Esophagus squamous epithelium (tissue), 5 donors: Measurements from ENCODE around the gene SLC27A2. TPM values are rescaled to one million over a fixed set of nuclear protein-coding genes. Genes with fewer than 3 reads are reported as not detected.

Experiments used
- DNase-seq: peaks from one replicate; lab custom pipeline; 2025; lab: John Stamatoyannopoulos, UW
- H3K27ac ChIP-seq, 4 donors: fragments of 200-600 bp; sonication (generic); one replicate each; pipeline ENCODE4 v1.5.1; 2016 to 2019; ENCODE audit warnings: mild to moderate bottlenecking in 1 of 4
- H3K27me3 ChIP-seq, 4 donors: fragments of 200-600 bp; sonication (generic); 1 replicate in 3 of 4; 2 replicates in 1 of 4; pipeline versions ENCODE4 v1.5.1 to v1.6.0; 2017 to 2021; ENCODE audit warnings: antibody characterized with exemption in 1 of 4
- H3K36me3 ChIP-seq, 3 donors: fragments of 200-600 bp; sonication (generic); one replicate each; pipeline ENCODE4 v1.5.1; 2016 to 2019
- H3K4me1 ChIP-seq, 3 donors: fragments of 200-600 bp; sonication (generic); one replicate each; pipeline ENCODE4 v1.5.1; 2017 to 2019
- H3K4me3 ChIP-seq, 4 donors: fragments of 200-600 bp; sonication (generic); 1 replicate in 3 of 4; 2 replicates in 1 of 4; pipeline ENCODE4 v1.5.1; 2016 to 2019; ENCODE audit warnings: mild to moderate bottlenecking in 2 of 4, moderate library complexity in 1 of 4
- H3K9me3 ChIP-seq, 3 donors: fragments of 200-600 bp; sonication (generic); one replicate each; pipeline ENCODE4 v1.5.1; 2016 to 2019
- CTCF ChIP-seq, 6 experiments: fragments of 450-650 bp in 4 of 6; fragments of 200-600 bp in 2 of 6; sonication (generic) in 2 of 6; IDR thresholded peaks; one replicate each; pipeline ENCODE4 v1.5.1; 2016 to 2019; ENCODE audit warnings: antibody characterized with exemption in 6 of 6, mild to moderate bottlenecking in 4 of 6, moderate library complexity in 4 of 6
- POLR2A ChIP-seq, 4 donors: fragments of 450-650 bp; IDR thresholded peaks; one replicate each; pipeline ENCODE4 v1.6.1; 2017; ENCODE audit warnings: antibody characterized with exemption in 4 of 4, mild to moderate bottlenecking in 4 of 4, moderate library complexity in 3 of 4
- WGBS, 2 donors: methylation state at CpG; one replicate each; pipeline ENCODE4 v1.1.5; 2018; 5-methylcytosine and 5-hydroxymethylcytosine counted together
- intact Hi-C: fragments of 100-400 bp; cut with DNase I; formaldehyde crosslinking; loops from one replicate; pipeline ENCODE4 v1.15.0; 2022
- total RNA-seq, 4 donors: library from RNA; depleted of rRNA; stranded (reverse); fragments of >200 nt; gene quantifications; one replicate each; pipeline ENCODE4 v1.1.0, GENCODE V29; 2016
- donor health status: DM: yes; HTN: yes; CAD: no.

SLC27A2 gene
- total RNA-seq, 4 donors from 2014 or later: 2.2 to 9.4 (median 3.8) TPM

DNA sequence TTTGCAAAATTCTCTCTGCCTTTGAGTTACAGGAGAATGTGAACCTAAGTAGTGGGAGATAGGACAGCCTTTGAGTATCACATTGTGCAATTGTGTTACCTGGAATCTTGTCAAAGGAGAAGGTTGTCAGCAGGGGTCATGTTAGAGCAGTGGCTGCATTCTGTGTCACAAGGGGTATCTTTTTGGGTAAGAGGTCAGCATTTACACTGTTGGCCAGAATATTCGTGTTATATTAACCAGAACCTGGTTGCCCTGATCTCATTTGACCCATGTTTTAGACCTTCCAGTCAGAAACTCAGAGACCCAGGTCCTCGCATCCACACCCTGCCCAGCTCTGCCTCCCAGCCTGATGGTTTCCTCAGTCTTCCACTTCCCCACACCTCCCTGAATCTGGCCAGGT, 56.3 kb downstream of the SLC27A2 start:
- intact Hi-C loops: no loop called here
- H3K27me3 ChIP-seq: no peaks in the 10 kb centered on the region
- peaks cover 0 to 4% (median 0%) of the 10 kb centered on the region in 3 donors for H3K4me1 ChIP-seq
- no peak for TF ChIP-seq CTCF (IDR thresholded peaks at IDR 0.05)
- TF ChIP-seq POLR2A (IDR thresholded peaks at IDR 0.05): no peak
- H3K36me3 ChIP-seq: no peaks in the 10 kb centered on the region
- no peak overlapping the region for H3K4me3 ChIP-seq
- H3K9me3 ChIP-seq: no peaks in the 10 kb centered on the region
- DNase-seq: no peak
- no peak overlapping the region for H3K27ac ChIP-seq
- WGBS, 2 donors: 80 to 86% methylated on average over 2 of the region's 2 CpGs

DNA sequence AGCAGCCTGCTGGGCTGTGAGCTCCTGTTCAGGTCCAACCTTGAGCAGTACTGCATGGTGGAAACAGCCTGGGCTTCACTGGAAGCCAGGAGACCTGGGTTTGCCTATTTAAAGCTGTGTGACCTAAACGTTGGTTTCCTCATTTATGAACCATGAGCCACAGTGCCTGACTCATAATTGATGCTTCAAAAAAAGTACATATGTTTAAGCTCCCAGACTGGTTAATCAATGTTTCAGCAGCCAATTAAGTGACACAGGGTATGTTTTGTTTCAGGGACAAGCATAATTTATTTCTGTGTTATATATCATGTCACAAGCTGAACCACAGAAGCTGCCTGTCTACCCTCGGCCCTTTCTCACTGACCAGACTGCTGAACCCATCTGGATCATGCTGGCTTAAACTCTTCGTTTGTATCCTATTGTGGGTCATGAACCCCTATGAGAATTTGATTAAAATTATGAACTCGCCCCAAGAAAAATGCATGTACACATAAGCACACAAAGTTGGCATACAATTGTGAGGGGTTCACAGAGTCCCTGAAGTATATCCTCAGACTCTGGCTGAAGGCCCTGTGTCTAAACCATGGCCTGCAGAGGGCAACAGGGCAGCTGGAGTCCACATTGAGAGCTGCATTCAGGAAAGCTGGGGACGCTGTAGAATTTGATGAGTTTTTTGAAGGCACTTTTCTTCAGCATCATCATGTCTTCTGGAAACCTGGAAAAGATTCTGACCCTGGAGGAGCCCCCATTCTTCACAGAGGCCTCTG, 59.9 kb downstream of the SLC27A2 start:
- Histone ChIP-seq H3K27me3 (no peaks in the 10 kb centered on the region), H3K9me3 (no peaks in the 10 kb centered on the region), H3K4me3 (no peak overlapping the region), H3K36me3 (no peaks in the 10 kb centered on the region), H3K4me1 (peaks cover 0 to 4% (median 0%) of the 10 kb centered on the region in 3 donors), H3K27ac (no peak overlapping the region)
- intact Hi-C loops: no loop called here
- WGBS, 2 donors: 63 to 76% methylated on average over 4 to 5 of the region's 5 CpGs
- DNase-seq: no peak
- TF ChIP-seq CTCF (IDR thresholded peaks at IDR 0.05) (no peak), POLR2A (IDR thresholded peaks at IDR 0.05) (no peak)

- intact Hi-C loops: no loop called here
These were observed 62.2 kb downstream of the SLC27A2 start for GRCh38 chr15:50244153-50244552.

GRCh38 chr15:50244959-50245624, 63.1 kb downstream of the SLC27A2 start:
- no peak overlapping the region for H3K27ac ChIP-seq
- no peak overlapping the region for H3K4me3 ChIP-seq
- no peaks in the 10 kb centered on the region for H3K27me3 ChIP-seq
- intact Hi-C loops: no loop called here
- peaks cover 10 to 20% (median 10%) of the 10 kb centered on the region in 3 donors for H3K4me1 ChIP-seq
- WGBS, 2 donors: 83 to 100% methylated on average over 2 of the region's 2 CpGs
- no peaks in the 10 kb centered on the region for H3K36me3 ChIP-seq
- no peak for DNase-seq
- TF ChIP-seq POLR2A (IDR thresholded peaks at IDR 0.05): no peak
- no peak for TF ChIP-seq CTCF (IDR thresholded peaks at IDR 0.05)
- no peaks in the 10 kb centered on the region for H3K9me3 ChIP-seq

More at GRCh38 chr15:50244153-50244552, 62.2 kb downstream of the SLC27A2 start:
- WGBS, 2 donors: 93 to 100% methylated on average over 1 of the region's 1 CpG
- TF ChIP-seq POLR2A (IDR thresholded peaks at IDR 0.05): no peak
- no peak for TF ChIP-seq CTCF (IDR thresholded peaks at IDR 0.05)
- H3K36me3 ChIP-seq: no peaks in the 10 kb centered on the region
- H3K4me3 ChIP-seq: no peak overlapping the region
- H3K4me1 ChIP-seq: peaks cover 10 to 20% (median 10%) of the 10 kb centered on the region in 3 donors
- no peaks in the 10 kb centered on the region for H3K9me3 ChIP-seq
- no peak for DNase-seq
- H3K27me3 ChIP-seq: no peaks in the 10 kb centered on the region
- H3K27ac ChIP-seq: no peak overlapping the region

DNA sequence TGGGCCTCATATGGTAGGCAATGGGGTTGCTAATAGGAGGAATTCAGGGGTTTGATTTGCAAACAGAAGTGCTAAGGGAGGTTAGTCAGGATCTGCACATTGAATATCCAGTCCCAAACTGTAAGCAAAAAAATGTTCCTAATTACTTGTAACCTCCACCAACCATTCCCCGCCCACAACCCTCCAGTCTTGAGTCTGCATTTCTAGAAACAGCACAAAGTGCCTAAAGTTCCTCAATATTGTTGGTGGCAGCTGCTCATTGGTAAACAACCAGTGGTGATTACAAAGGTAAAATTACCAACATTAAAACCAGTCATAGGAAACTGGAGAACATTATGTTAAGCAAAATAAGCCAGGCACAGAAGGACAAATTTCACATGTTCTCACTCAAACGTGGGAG, 64.6 kb downstream of the SLC27A2 start:
- no peak overlapping the region for H3K27ac ChIP-seq
- intact Hi-C loops: no loop called here
- H3K9me3 ChIP-seq: no peaks in the 10 kb centered on the region
- no peaks in the 10 kb centered on the region for H3K27me3 ChIP-seq
- DNase-seq: no peak
- H3K4me1 ChIP-seq: peaks cover 10 to 20% (median 10%) of the 10 kb centered on the region in 3 donors
- H3K4me3 ChIP-seq: no peak overlapping the region
- no peaks in the 10 kb centered on the region for H3K36me3 ChIP-seq
- TF ChIP-seq CTCF (IDR thresholded peaks at IDR 0.05): no peak
- TF ChIP-seq POLR2A (IDR thresholded peaks at IDR 0.05): no peak
- WGBS, 2 donors: 80 to 93% methylated on average over 2 of the region's 2 CpGs
